ENCODE results near the gene DNASE1L3. TPM values are rescaled to one million over a fixed set of nuclear protein-coding genes. Genes with fewer than 3 reads are reported as not detected.

DNASE1L3 gene
- total and polyA plus RNA-seq, 2 experiments from 2014 or later: not detected

DNA sequence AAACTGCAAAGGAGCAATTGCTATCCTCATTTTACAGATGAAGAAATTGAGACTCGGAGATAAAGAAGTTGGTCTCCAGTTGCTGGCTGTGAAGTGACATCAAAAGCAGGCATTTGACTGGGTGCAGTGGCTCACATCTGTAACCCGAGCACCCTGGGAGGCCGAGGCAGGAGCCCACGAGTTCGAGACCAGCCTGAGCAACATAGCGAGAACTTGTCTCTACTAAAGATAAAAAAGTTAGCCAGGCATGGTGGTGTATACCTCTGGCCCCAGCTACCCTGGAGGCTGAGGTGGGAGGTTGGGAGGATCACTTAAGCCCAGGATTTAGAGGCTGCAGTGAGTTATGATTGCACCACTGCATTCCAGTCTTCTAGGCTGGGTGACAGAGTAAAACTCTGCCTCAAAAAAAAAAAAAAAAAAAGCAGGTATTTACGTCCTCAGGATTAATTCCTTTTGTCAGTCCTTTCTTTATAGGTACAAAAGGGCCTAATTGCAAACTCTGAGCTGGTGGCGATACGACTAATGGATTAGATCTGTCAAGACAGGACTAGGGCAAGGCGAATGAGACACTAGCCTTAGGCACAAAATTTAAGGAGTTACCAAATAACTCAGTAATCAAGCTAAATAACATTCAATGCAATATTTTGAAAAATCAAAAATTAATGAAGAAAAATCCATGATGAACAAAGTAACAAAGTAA, 5.9 kb upstream of the DNASE1L3 start:
- no peak for TF ChIP-seq ZNF331 (CRISPR knock-in tag; IDR thresholded peaks at IDR 0.05; ENCODE audit: low read depth)
- TF ChIP-seq, protein P1, sequence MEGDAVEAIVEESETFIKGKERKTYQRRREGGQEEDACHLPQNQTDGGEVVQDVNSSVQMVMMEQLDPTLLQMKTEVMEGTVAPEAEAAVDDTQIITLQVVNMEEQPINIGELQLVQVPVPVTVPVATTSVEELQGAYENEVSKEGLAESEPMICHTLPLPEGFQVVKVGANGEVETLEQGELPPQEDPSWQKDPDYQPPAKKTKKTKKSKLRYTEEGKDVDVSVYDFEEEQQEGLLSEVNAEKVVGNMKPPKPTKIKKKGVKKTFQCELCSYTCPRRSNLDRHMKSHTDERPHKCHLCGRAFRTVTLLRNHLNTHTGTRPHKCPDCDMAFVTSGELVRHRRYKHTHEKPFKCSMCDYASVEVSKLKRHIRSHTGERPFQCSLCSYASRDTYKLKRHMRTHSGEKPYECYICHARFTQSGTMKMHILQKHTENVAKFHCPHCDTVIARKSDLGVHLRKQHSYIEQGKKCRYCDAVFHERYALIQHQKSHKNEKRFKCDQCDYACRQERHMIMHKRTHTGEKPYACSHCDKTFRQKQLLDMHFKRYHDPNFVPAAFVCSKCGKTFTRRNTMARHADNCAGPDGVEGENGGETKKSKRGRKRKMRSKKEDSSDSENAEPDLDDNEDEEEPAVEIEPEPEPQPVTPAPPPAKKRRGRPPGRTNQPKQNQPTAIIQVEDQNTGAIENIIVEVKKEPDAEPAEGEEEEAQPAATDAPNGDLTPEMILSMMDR (conservative IDR thresholded peaks at IDR 0.05; ENCODE audit: low read depth in 2 of 2): no peak
- no peak for TF ChIP-seq POLR2AphosphoS5 (IDR thresholded peaks at IDR 0.05; ENCODE audit: low read depth)
- no peak for TF ChIP-seq CREB1 (CRISPR knock-in tag; IDR thresholded peaks at IDR 0.05; ENCODE audit: low read depth)
- TF ChIP-seq ZNF462 (CRISPR knock-in tag; IDR thresholded peaks at IDR 0.05): no peak
- no peak for TF ChIP-seq JUNB (IDR thresholded peaks at IDR 0.05; ENCODE audit: unreplicated experiment)
- no peak for TF ChIP-seq STAT1 (IDR thresholded peaks at IDR 0.05; ENCODE audit: unreplicated experiment)
- no peak for TF ChIP-seq EZH2phosphoT487 (IDR thresholded peaks at IDR 0.05; ENCODE audit: unreplicated experiment)
- no peak for TF ChIP-seq ZNF114 (CRISPR knock-in tag; IDR thresholded peaks at IDR 0.05)
- TF ChIP-seq REST (IDR thresholded peaks at IDR 0.05; ENCODE audit: unreplicated experiment): no peak
- TF ChIP-seq EZH2 (IDR thresholded peaks at IDR 0.05; ENCODE audit: low read depth, unreplicated experiment): no peak
- no peak for TF ChIP-seq NANOG (IDR thresholded peaks at IDR 0.05; ENCODE audit: borderline replicate concordance)
- TF ChIP-seq ETS1 (IDR thresholded peaks at IDR 0.05): no peak
- Mint-ChIP-seq H3K36me3 (ENCODE audit: low read depth) (no peaks in the 10 kb centered on the region), H3K9me3 (no peaks in the 10 kb centered on the region), H3K27ac (no peak overlapping the region), H3K27me3 (ENCODE audit: insufficient read depth, low read depth, poor library complexity) (no peaks in the 10 kb centered on the region), H3K4me3 (no peak overlapping the region), H3K4me1 (peaks cover 4% of the 10 kb centered on the region; the same call in 2 of the 3 replicates)
- H4K20me1 ChIP-seq (replicated peaks; ENCODE audit: insufficient read depth): no peaks in the 10 kb centered on the region
- H3K4me3 ChIP-seq: no peak overlapping the region
- ATAC-seq: no peak
- H3F3A ChIP-seq (replicated peaks; ENCODE audit: low read depth): no peaks in the 10 kb centered on the region
- no peaks in the 10 kb centered on the region for H3K27me3 ChIP-seq (ENCODE audit: insufficient read depth)
- no peak overlapping the region for H3K4me2 ChIP-seq
- no peak overlapping the region for H3K27ac ChIP-seq (ENCODE audit: low read depth)
- no peaks in the 10 kb centered on the region; the same call in 1 of the 2 replicates for H3K4me1 ChIP-seq (ENCODE audit: insufficient read depth)
- H3K36me3 ChIP-seq (ENCODE audit: insufficient read depth): no peaks in the 10 kb centered on the region
- no peaks in the 10 kb centered on the region for H3K9me2 ChIP-seq (ENCODE audit: insufficient read depth)
- DNase-seq (ENCODE audit: low spot score): peak; percentile 5
- no peak overlapping the region for H2AFZ ChIP-seq
- H3K79me2 ChIP-seq (replicated peaks; ENCODE audit: insufficient read depth): no peaks in the 10 kb centered on the region

Data from GM23338 (cell line).